Colonic mucosa (tissue), 4 donors: ENCODE results near the gene CFAP77. TPM values are rescaled to one million over a fixed set of nuclear protein-coding genes. Genes with fewer than 3 reads are reported as not detected.

Source experiments
- DNase-seq: peaks from one replicate; pipeline ENCODE4 v3.0.0-alpha.2; 2020
- H3K27ac ChIP-seq: fragments of 200-600 bp; one replicate; pipeline ENCODE4 v1.8.0; 2021
- H3K27me3 ChIP-seq: fragments of 200-600 bp; one replicate; pipeline ENCODE4 v1.8.0; 2021
- H3K36me3 ChIP-seq: fragments of 200-600 bp; one replicate; pipeline ENCODE4 v1.8.0; 2021
- H3K4me1 ChIP-seq: fragments of 200-600 bp; one replicate; pipeline ENCODE4 v1.8.0; 2021; ENCODE audit warnings: mild to moderate bottlenecking
- H3K4me3 ChIP-seq: fragments of 200-600 bp; one replicate; pipeline ENCODE4 v1.8.0; 2021
- H3K9ac ChIP-seq, 2 donors: one replicate each; pipeline ENCODE4 v1.7.0; 2013; ENCODE audit warnings: control low read depth in 2 of 2, low read depth in 2 of 2, low read length in 2 of 2
- H3K9me3 ChIP-seq: fragments of 200-600 bp; one replicate; pipeline ENCODE4 v1.8.0; 2021
- CTCF ChIP-seq: fragments of 200-600 bp; IDR thresholded peaks from one replicate; pipeline ENCODE4 v1.8.0; 2022; ENCODE audit warnings: antibody characterized with exemption, mild to moderate bottlenecking
- intact Hi-C: fragments of 100-400 bp; cut with DNase I; formaldehyde crosslinking; loops from one replicate; pipeline ENCODE4 v1.14.1; 2022
- total RNA-seq, 2 donors: library from RNA; stranded (reverse); fragmentation: NEBNext Ultra II Directional in 1 of 2; extraction: Animal tissue kit (Norgen Biotek cat#: 25700) in 1 of 2; gene quantifications; one replicate each; pipeline ENCODE4 v1.2.1, GENCODE V29; 2021
- donor health status: healthy.
- donor health status: DM: no; HTN: no; CAD: no.
- donor health status: DM: no; HTN: no; CAD: no.

The CFAP77 gene
- total RNA-seq, 2 donors from 2014 or later, result not detected

DNA sequence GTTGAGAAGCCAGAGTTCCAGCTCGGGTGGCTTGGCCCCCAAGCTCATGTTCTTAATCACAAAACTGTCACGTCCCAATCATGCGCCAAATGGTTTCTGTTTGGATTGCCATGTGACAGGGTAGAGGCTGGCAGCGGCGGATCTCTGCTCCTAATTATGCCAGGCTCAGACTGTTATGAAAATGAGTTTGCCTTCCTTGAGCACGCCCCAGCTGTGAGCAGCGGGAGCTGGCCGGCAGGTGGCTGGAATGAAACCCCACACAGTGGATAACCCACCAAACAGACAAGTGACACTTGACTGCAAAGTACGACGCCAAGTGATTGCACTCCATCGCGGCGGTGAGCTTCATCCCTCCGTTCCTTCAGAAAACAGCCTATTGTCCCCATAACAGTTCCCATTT, 75.4 kb downstream of the CFAP77 start:
- H3K9me3 ChIP-seq, result no peaks in the 10 kb centered on the region
- no peaks in the 10 kb centered on the region for H3K36me3 ChIP-seq
- no peaks in the 10 kb centered on the region for H3K4me1 ChIP-seq
- TF ChIP-seq CTCF, result no peak
- DNase-seq, result no peak
- peaks cover 11% of the 10 kb centered on the region for H3K27me3 ChIP-seq
- intact Hi-C loops, result no loop called here
- H3K27ac ChIP-seq, result no peak overlapping the region
- H3K4me3 ChIP-seq, result no peak overlapping the region
- no peak overlapping the region for H3K9ac ChIP-seq

DNA sequence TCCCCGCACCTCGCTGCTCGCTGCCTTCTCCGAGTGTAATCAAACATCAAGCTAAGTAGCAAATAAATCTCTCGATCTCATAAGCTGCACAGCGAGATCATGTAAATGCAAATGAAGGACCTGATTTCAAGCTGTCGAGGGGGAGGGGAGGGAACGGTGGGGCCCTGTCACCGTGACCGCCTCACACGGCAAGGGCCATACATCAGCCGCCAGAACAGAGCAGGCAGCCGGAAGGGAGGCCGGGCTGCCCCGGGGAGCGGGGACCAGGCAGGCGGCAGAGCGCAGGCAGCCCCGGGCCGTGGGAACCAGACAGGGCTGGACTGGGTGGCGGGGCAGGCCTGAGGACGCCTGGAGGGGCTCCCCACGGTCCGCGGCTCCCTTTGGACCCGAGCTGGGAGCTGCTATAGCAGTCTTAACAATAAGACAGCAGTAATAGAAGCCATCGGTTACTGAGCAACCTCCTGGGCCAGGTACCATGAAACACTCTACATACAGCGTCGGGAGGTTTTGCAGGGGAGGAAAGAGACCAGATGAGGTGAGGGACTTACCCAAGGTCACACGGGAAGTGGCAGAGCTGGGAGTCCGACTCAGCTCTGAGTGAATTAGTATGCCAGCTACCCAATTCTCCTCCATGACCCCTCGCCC, 76.8 kb downstream of the CFAP77 start:
- Histone ChIP-seq H3K27me3 (peaks cover 11% of the 10 kb centered on the region), H3K4me1 (no peaks in the 10 kb centered on the region), H3K9ac (no peak overlapping the region), H3K27ac (no peak overlapping the region), H3K9me3 (no peaks in the 10 kb centered on the region), H3K4me3 (no peak overlapping the region), H3K36me3 (no peaks in the 10 kb centered on the region)
- intact Hi-C loops, result no loop called here
- TF ChIP-seq CTCF, result no peak
- no peak for DNase-seq

DNA sequence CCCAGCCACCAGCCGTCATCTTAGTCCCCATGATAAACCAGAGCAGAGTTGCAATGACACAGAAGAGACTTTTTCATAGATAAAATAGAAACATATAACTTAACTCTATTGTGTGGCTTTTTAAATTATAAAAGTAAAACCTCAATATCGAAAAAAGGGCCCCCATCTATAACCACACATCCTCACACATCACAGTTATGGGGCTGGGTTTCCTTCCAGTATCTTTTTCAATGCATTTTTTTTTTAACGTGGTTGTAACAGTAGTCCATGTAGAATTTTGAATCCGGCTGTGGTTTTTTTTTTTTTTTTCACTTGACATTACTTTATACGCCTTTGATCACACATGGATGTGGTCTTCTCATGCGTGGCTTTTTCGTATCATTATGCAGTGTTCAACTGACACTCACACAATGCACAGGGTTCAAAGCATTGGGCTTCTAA, 77.4 kb downstream of the CFAP77 start:
- Histone ChIP-seq H3K36me3 (no peaks in the 10 kb centered on the region), H3K4me3 (no peak overlapping the region), H3K4me1 (no peaks in the 10 kb centered on the region), H3K9me3 (no peaks in the 10 kb centered on the region), H3K9ac (no peak overlapping the region), H3K27me3 (peaks cover 11% of the 10 kb centered on the region), H3K27ac (no peak overlapping the region)
- intact Hi-C loops, result no loop called here
- no peak for TF ChIP-seq CTCF
- DNase-seq, result no peak

GRCh38 chr9:132487980-132488535, 78.0 kb downstream of the CFAP77 start:
- intact Hi-C loops, result no loop called here
- Histone ChIP-seq H3K9ac (no peak overlapping the region), H3K4me1 (no peaks in the 10 kb centered on the region), H3K9me3 (no peaks in the 10 kb centered on the region), H3K27ac (no peak overlapping the region), H3K36me3 (no peaks in the 10 kb centered on the region), H3K4me3 (no peak overlapping the region), H3K27me3 (peaks cover 11% of the 10 kb centered on the region)
- DNase-seq, result no peak
- no peak for TF ChIP-seq CTCF

DNA sequence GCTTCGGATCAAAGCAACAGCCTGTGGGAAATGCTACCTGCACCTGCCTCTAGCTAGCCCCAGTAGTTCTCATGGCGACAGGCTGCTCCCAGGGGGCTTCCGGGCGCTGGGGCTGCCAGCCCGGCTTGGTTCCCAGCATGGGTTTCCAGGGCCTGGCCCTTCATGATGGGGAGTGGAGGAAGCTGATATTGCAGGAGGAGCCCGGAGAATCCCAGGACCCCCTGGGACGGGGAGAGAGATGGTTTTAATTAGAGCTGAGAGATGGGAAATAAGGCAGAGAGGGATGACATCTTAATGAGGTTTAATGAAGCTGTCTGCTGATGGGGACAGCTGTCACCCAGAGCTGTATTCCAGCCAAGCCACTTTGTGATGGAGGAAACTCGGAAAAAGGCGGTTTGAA, 78.6 kb downstream of the CFAP77 start:
- peaks cover 11% of the 10 kb centered on the region for H3K27me3 ChIP-seq

More for the DNA sequence above, 78.6 kb downstream of the CFAP77 start:
- Histone ChIP-seq H3K9me3 (no peaks in the 10 kb centered on the region), H3K9ac (no peak overlapping the region), H3K4me1 (no peaks in the 10 kb centered on the region), H3K27ac (no peak overlapping the region), H3K4me3 (no peak overlapping the region), H3K36me3 (no peaks in the 10 kb centered on the region)
- DNase-seq, result no peak
- intact Hi-C loops, result no loop called here
- TF ChIP-seq CTCF, result no peak
